ENCODE results near the gene PPP2R5B.

PPP2R5B gene

GRCh38 chr11:64890522-64890939, 34.0 kb upstream of the PPP2R5B start:
- peak; percentile 43 for DNase-seq

- DNase-seq: no peak
Measured at GRCh38 chr11:64891215-64891848, 33.2 kb upstream of the PPP2R5B start.

GRCh38 chr11:64891880-64892279, 32.6 kb upstream of the PPP2R5B start:
- no peak for DNase-seq

GRCh38 chr11:64892411-64892831, 32.1 kb upstream of the PPP2R5B start:
- DNase-seq: no peak

- DNase-seq: no peak
Measured at GRCh38 chr11:64892838-64893193, 31.7 kb upstream of the PPP2R5B start.

- no peak for DNase-seq
Measured at GRCh38 chr11:64893194-64894069, 31.1 kb upstream of the PPP2R5B start.

GRCh38 chr11:64894070-64894811, 30.2 kb upstream of the PPP2R5B start:
- peak; percentile 18 for DNase-seq

GRCh38 chr11:64894812-64895452, 29.6 kb upstream of the PPP2R5B start:
- no peak for DNase-seq

- DNase-seq: no peak
Measured at GRCh38 chr11:64896448-64897022, 28.0 kb upstream of the PPP2R5B start.

- DNase-seq: no peak
Measured at GRCh38 chr11:64897381-64898075, 27.0 kb upstream of the PPP2R5B start.

- no peak for DNase-seq
Measured at GRCh38 chr11:64898076-64898445, 26.4 kb upstream of the PPP2R5B start.

GRCh38 chr11:64898541-64898940, 25.9 kb upstream of the PPP2R5B start:
- no peak for DNase-seq

GRCh38 chr11:64900263-64900678, 24.2 kb upstream of the PPP2R5B start:
- DNase-seq: no peak

GRCh38 chr11:64900774-64901173, 23.7 kb upstream of the PPP2R5B start:
- DNase-seq: no peak

- no peak for DNase-seq
Measured at GRCh38 chr11:64902102-64902900, 22.2 kb upstream of the PPP2R5B start.

- no peak for DNase-seq
Measured at GRCh38 chr11:64903291-64903833, 21.1 kb upstream of the PPP2R5B start.

- DNase-seq: no peak
Measured at GRCh38 chr11:64905516-64906313, 18.8 kb upstream of the PPP2R5B start.

GRCh38 chr11:64906314-64906635, 18.2 kb upstream of the PPP2R5B start:
- DNase-seq: no peak

GRCh38 chr11:64908766-64909165, 15.7 kb upstream of the PPP2R5B start:
- DNase-seq: no peak

GRCh38 chr11:64909653-64910343, 14.7 kb upstream of the PPP2R5B start:
- DNase-seq: no peak
